PC-9 (cell line): ENCODE measurements around the gene FAM89B. TPM values are rescaled to one million over a fixed set of nuclear protein-coding genes. Genes with fewer than 3 reads are reported as not detected.

Experiments used
- BruUV-seq: library from RNA; stranded (reverse); fragments of 400-500 nt; replicated peaks from 2 replicates; lab custom pipeline; 2021; lab: Mats Ljungman, UMichigan
- CTCF ChIA-PET: fragments of 300-600 bp; sonication (Branson Sonifier 250); formaldehyde crosslinking; loops from one replicate; lab custom pipeline; 2022; ENCODE audit warnings: antibody characterized with exemption; lab: Charles Lee
- POLR2A ChIA-PET: fragments of 300-600 bp; sonication (Branson Sonifier 250); formaldehyde crosslinking; loops from one replicate; lab custom pipeline; 2022; ENCODE audit warnings: antibody characterized with exemption; ENCODE audit not compliant: unreplicated experiment; lab: Charles Lee
- DNase-seq, 2 experiments: peaks; one replicate each; pipeline versions ENCODE4 v3.0.0 to v3.0.0-alpha.2; 2015 to 2022; ENCODE audit warnings: mixed read lengths in 1 of 2
- H2AFZ ChIP-seq: fragments of 200-600 bp; sonication (generic); 2 replicates; pipeline ENCODE4 v1.8.1; 2017; ENCODE audit warnings: antibody characterized with exemption
- H3F3A ChIP-seq: fragments of 200-600 bp; sonication (generic); 2 replicates; pipeline ENCODE4 v1.8.1; 2017; ENCODE audit warnings: antibody characterized with exemption, mild to moderate bottlenecking, low read depth; ENCODE audit not compliant: insufficient read depth
- H3K27ac ChIP-seq: fragments of 200-600 bp; sonication (generic); 2 replicates; pipeline ENCODE4 v1.6.1; 2016; ENCODE audit warnings: mixed run types
- H3K27me3 ChIP-seq: fragments of 200-600 bp; sonication (generic); 2 replicates; pipeline ENCODE4 v1.6.1; 2016; ENCODE audit warnings: low read depth, mixed run types; ENCODE audit not compliant: insufficient read depth
- H3K36me3 ChIP-seq: fragments of 200-600 bp; sonication (generic); 2 replicates; pipeline ENCODE4 v1.6.1; 2016; ENCODE audit warnings: low read depth, mixed run types
- H3K4me1 ChIP-seq: fragments of 200-600 bp; sonication (generic); replicated peaks from 2 replicates; pipeline ENCODE4 v1.6.1; 2016; ENCODE audit warnings: mixed run types; ENCODE audit not compliant: insufficient read depth
- H3K4me2 ChIP-seq: fragments of 200-600 bp; sonication (generic); 2 replicates; pipeline ENCODE4 v1.6.1; 2017; ENCODE audit warnings: mixed run types
- H3K4me3 ChIP-seq: fragments of 200-600 bp; sonication (generic); 2 replicates; pipeline ENCODE4 v1.6.1; 2016; ENCODE audit warnings: mixed run types
- H3K79me2 ChIP-seq: fragments of 200-600 bp; sonication (generic); 2 replicates; pipeline ENCODE4 v1.6.1; 2017; ENCODE audit warnings: low read depth, mixed run types
- H3K9me2 ChIP-seq: fragments of 200-600 bp; sonication (generic); 2 replicates; pipeline ENCODE4 v1.8.1; 2017; ENCODE audit warnings: mild to moderate bottlenecking; ENCODE audit not compliant: insufficient read depth
- H3K9me3 ChIP-seq: fragments of 200-600 bp; sonication (generic); 2 replicates; pipeline ENCODE4 v1.8.1; 2016; ENCODE audit warnings: low read depth; ENCODE audit not compliant: insufficient read depth
- H4K20me1 ChIP-seq: fragments of 200-600 bp; sonication (generic); 2 replicates; pipeline ENCODE4 v1.8.1; 2017; ENCODE audit not compliant: insufficient read depth
- EZH2 ChIP-seq: fragments of 200-600 bp; sonication (generic); IDR thresholded peaks from 2 replicates; pipeline ENCODE4 v1.8.0; 2017; ENCODE audit warnings: antibody characterized with exemption, low read depth
- intact Hi-C: fragments of 100-400 bp; cut with micrococcal nuclease; formaldehyde crosslinking; loops from one replicate; pipeline ENCODE4 v1.10.0; 2022; ENCODE audit not compliant: unreplicated experiment
- total RNA-seq: library from RNA; stranded (reverse); gene quantifications from 2 replicates; pipeline ENCODE4 v1.2.3, GENCODE V29; 2021
- TF ChIP-seq, protein P1 (sequence below): fragments of 200-600 bp; sonication (generic); conservative IDR thresholded peaks from 2 replicates; pipeline ENCODE4 v1.6.1; 2017; ENCODE audit warnings: mixed run types, antibody characterized with exemption, mild to moderate bottlenecking, moderate library complexity

FAM89B gene
- total RNA-seq, 1 experiment from 2014 or later, result 53.3 TPM

DNA sequence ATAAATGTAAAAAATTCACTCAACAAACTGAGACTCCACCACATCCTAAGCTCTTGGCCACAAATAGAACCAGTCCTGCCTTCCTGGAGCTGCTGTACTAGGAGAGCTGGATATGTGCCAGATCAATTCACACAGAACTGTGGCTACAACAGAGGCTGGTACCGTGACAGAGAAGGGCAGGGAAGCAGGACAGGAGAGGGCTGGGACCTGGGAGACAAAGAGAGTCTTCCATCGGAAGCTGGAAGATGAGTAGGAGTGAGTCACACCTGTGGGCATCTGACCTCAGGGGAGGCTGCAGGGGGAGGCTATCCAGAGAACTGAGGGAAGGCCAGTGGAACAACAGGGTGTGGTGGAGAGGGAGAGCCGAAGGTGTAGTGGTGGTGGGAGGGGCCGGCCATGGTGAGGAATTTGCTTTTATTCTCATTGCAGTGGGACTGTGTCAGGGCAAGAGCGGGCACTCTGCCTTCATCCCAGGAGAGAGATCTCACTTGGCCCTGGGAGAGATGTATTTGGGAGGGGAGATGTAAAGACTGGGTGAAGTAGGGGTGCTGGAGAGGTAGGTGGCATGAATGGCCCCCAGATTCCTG lies 12.3 kb upstream of the FAM89B start:
- Histone ChIP-seq H3K4me1 (peaks cover 53% of the 10 kb centered on the region), H3K9me2 (no peaks in the 10 kb centered on the region), H3K4me3 (peak overlapping the region; percentile 77; the same call in 1 of the 2 replicates), H2AFZ (no peak overlapping the region), H4K20me1 (no peaks in the 10 kb centered on the region), H3K36me3 (no peaks in the 10 kb centered on the region), H3K27ac (peak overlapping the region; percentile 69), H3K27me3 (no peaks in the 10 kb centered on the region), H3K79me2 (peaks cover 28% of the 10 kb centered on the region), H3K9me3 (no peaks in the 10 kb centered on the region), H3F3A (peaks cover 59% of the 10 kb centered on the region), H3K4me2 (peak overlapping the region; percentile 86)
- BruUV-seq, result no TSS peak
- intact Hi-C loops, result loop anchor here (1.0 to 5.0 kb wide), 4 partner anchors 10 to 452 kb away; partner anchors contain the start of genes C11orf68, CST6, DRAP1 and NEAT1
- DNase-seq, result peak; percentile 84 to 92
- ChIA-PET CTCF (interaction anchor here (0.6 to 2.2 kb wide), 5 partner anchors 11 to 442 kb away, joined by 3 to 11 read pairs (median 3); partner anchors contain the start of genes BANF1, EIF1AD and ZNRD2), POLR2A (interaction anchor here (0.5 to 1.8 kb wide), 14 partner anchors 10 to 816 kb away, joined by 3 to 43 read pairs (median 4); partner anchors contain the start of genes FAM89B, MALAT1, RASGRP2 and SIPA1)
- TF ChIP-seq EZH2, result no peak
- TF ChIP-seq, protein P1, sequence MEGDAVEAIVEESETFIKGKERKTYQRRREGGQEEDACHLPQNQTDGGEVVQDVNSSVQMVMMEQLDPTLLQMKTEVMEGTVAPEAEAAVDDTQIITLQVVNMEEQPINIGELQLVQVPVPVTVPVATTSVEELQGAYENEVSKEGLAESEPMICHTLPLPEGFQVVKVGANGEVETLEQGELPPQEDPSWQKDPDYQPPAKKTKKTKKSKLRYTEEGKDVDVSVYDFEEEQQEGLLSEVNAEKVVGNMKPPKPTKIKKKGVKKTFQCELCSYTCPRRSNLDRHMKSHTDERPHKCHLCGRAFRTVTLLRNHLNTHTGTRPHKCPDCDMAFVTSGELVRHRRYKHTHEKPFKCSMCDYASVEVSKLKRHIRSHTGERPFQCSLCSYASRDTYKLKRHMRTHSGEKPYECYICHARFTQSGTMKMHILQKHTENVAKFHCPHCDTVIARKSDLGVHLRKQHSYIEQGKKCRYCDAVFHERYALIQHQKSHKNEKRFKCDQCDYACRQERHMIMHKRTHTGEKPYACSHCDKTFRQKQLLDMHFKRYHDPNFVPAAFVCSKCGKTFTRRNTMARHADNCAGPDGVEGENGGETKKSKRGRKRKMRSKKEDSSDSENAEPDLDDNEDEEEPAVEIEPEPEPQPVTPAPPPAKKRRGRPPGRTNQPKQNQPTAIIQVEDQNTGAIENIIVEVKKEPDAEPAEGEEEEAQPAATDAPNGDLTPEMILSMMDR, result no peak

DNA sequence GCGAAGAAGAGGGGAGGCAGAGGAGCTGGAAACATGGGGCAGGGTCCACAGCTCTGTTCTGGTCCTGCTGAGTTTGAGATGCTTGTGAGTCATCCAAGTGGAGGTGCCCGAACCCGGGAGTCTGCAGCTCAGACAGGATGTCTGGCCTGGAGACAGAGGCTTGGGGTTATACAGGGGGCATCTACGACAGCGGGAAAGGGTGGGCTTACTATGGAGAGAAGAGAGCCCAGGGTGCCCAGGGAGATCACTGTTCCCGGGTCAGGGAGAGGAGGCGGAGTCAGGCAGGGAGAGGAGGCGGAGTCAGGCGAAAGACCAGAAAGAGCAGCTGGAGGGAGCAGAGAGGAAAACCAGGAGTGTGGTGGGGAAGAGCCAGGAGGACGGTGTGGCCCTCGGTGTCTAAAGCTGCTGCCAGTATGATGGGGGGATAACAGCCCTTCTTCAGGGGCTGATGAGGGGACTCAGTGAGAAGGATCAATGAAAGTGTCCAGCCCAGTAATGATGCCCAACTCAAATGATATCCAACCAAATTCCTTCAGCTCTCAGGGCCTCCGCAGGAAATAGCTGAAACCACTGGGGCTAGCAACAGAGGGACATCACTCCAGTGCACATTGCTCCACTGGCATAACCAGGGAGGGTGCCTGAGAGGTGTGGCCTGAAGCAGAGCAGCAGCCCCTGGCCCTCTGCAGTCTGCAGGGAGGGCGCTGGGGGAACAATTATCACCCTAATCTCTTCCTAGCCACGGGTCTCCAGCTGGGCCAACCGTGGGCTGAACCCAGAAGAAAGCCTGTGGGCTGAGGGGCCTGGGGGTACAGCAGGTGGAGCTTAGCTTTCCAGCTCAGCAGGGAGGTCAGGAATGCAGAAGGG lies 11.6 kb upstream of the FAM89B start:
- peak in 1 of 2 experiments; percentile 56 for DNase-seq
- no TSS peak for BruUV-seq
- peaks cover 25% of the 10 kb centered on the region for H3K79me2 ChIP-seq
- no peaks in the 10 kb centered on the region for H3K36me3 ChIP-seq
- H3K4me3 ChIP-seq, result peak overlapping the region; percentile 19; the same call in 1 of the 2 replicates
- H3K9me3 ChIP-seq, result no peaks in the 10 kb centered on the region
- TF ChIP-seq, protein P1, result no peak
- TF ChIP-seq EZH2, result no peak
- ChIA-PET POLR2A (interaction anchor here (0.5 to 1.8 kb wide), 7 partner anchors 9 to 281 kb away, joined by 3 to 13 read pairs (median 4); partner anchors contain the start of genes FAM89B, NEAT1, SIPA1 and ZNRD2), CTCF (interaction anchor here (0.6 to 2.2 kb wide), 6 partner anchors 10 to 325 kb away, joined by 3 to 12 read pairs (median 3); partner anchors contain the start of genes FAM89B and ZNRD2)
- no peaks in the 10 kb centered on the region for H3K27me3 ChIP-seq
- H3K27ac ChIP-seq, result peak overlapping the region; percentile 69
- no peaks in the 10 kb centered on the region for H4K20me1 ChIP-seq
- H2AFZ ChIP-seq, result no peak overlapping the region
- H3F3A ChIP-seq, result peaks cover 59% of the 10 kb centered on the region
- intact Hi-C loops, result loop anchor here (1.0 kb wide), 1 partner anchor 10 kb away; the partner anchor contains the start of gene ZNRD2
- peak overlapping the region; percentile 86 for H3K4me2 ChIP-seq
- no peaks in the 10 kb centered on the region for H3K9me2 ChIP-seq
- peaks cover 50% of the 10 kb centered on the region for H3K4me1 ChIP-seq

DNA sequence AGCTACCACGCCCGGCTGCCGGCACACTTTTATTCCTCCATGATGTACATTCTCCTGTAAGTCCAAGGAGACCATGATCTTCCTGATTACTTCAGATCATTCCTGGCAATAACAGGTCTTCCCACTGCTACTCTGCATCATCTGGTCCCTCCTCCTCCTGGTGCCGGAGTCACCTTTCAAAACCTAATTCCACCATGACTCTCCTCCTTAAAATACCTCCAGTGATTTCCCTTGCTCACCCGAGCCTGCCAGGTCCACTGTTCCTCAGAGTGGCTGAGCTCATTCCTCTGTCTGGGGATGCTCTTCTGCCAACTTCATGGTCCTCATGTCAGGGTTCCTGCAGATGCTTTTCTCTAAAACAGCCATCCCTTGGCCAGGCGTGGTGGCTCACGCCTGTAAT lies 10.3 kb upstream of the FAM89B start:
- Histone ChIP-seq H3K27ac (no peak overlapping the region), H3K36me3 (no peaks in the 10 kb centered on the region), H3K9me3 (no peaks in the 10 kb centered on the region), H3K27me3 (no peaks in the 10 kb centered on the region), H3K4me3 (no peak overlapping the region), H3K9me2 (no peaks in the 10 kb centered on the region), H4K20me1 (no peaks in the 10 kb centered on the region), H3K4me2 (peak overlapping the region; percentile 86; the same call in 1 of the 2 replicates), H3K79me2 (peaks cover 25% of the 10 kb centered on the region), H2AFZ (no peak overlapping the region), H3F3A (peaks cover 61% of the 10 kb centered on the region), H3K4me1 (peaks cover 47% of the 10 kb centered on the region)
- BruUV-seq, result no TSS peak
- TF ChIP-seq, protein P1, result no peak
- TF ChIP-seq EZH2, result no peak
- ChIA-PET CTCF (no interaction called here), POLR2A (no interaction called here)
- no peak for DNase-seq
- intact Hi-C loops, result no loop called here
